ENCODE results near the gene CDK11B.
"Not testable (repeated sequence)": the region's sequence is repeated elsewhere in the genome, so short reads cannot be mapped to it uniquely, and the experiment has no call there.

The CDK11B gene

DNA sequence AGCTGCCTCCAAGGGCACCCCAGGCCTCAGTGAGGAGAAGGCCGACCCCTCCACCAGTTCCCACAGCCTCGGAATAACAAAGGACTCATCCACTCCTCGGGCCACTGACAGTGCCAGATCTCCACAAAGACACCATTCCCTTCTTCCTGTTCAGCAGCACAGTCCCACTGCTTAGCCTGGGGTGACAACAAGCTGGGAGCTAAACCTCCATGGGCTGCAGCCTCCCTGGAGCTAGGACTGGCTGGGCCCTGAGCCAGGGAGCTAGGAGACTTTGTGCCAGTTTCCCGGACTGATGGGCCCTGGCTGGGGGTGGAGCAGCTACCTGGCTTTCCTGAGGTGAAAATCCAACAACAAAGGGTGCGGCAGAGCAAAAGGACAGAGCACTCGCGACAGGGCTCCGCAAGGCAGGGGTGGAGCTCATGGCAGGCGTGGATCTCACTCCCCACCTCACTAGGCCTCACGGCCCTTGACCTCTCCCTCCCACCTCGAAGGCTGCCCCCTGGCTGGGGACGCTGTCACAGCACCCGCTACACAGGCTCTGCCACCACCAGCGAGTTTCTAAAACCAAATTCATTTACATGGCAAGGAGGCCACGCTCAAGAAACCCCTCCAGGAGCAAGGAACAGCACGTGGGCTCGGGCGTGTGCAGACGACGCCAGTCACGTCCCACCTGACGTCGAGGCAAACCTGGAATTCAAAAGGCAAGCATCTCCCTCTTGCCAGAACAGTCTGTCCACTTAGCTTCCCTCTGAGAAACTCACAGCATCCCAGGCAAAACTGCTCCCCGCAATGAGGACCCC is 20.0 kb upstream of the CDK11B start:
- in situ Hi-C loops (cut with MboI; ENCODE audit: low pct_unique_long_range_greater_than_20kb, low sequenced_read_pairs, unreplicated experiment), result no loop called here
- TF ChIP-seq, protein P1, sequence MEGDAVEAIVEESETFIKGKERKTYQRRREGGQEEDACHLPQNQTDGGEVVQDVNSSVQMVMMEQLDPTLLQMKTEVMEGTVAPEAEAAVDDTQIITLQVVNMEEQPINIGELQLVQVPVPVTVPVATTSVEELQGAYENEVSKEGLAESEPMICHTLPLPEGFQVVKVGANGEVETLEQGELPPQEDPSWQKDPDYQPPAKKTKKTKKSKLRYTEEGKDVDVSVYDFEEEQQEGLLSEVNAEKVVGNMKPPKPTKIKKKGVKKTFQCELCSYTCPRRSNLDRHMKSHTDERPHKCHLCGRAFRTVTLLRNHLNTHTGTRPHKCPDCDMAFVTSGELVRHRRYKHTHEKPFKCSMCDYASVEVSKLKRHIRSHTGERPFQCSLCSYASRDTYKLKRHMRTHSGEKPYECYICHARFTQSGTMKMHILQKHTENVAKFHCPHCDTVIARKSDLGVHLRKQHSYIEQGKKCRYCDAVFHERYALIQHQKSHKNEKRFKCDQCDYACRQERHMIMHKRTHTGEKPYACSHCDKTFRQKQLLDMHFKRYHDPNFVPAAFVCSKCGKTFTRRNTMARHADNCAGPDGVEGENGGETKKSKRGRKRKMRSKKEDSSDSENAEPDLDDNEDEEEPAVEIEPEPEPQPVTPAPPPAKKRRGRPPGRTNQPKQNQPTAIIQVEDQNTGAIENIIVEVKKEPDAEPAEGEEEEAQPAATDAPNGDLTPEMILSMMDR (IDR thresholded peaks at IDR 0.05; ENCODE audit: extremely low read depth, insufficient read depth, missing control alignments), result peak; percentile 73
- peak; percentile 62 for DNase-seq (ENCODE audit: low spot score)

DNA sequence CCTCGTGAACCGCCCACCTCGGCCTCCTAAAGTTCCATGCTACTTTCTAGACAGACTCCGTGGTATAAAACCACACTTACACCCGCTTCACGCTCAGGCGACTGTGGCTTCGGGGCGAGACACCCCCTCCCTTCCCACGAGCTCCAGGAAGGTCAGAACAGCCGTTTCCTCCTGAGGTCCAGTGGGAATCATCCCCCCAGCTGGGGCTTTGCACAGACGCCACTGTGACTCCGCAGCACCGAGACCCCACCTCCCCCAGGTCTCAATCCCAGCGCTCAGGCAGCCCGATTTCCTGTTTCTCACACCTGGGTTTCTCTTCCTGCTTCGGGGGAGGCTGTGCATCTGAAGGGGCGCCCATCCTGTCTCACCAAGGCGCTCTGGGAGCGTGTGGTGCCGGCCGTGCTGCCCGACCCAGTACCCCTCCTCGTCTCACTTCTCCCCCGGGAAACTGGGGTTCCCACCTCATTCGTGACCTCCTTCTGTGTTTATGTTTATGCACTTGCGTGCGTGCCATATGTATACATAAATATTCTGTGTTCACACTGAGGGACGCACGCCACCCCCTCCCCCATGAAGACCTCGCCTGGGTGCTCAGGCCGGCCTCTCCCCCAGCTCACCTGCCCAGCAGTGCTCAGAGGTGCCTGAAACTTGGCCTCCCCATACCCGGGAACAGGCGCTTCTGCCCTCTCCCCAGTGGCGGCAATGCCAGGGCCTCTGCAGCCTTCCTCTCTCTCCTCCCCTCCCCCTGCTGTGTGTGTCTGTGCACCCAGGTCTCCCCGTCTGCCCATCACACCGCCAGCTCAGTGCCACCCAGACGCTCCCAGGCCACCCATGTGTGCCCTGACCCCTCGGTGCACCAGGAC is 19.1 kb upstream of the CDK11B start:
- in situ Hi-C loops (cut with MboI; ENCODE audit: low pct_unique_long_range_greater_than_20kb, low sequenced_read_pairs, unreplicated experiment), result no loop called here
- DNase-seq (ENCODE audit: low spot score), result peak; percentile 85
- TF ChIP-seq, protein P1 (IDR thresholded peaks at IDR 0.05; ENCODE audit: extremely low read depth, insufficient read depth, missing control alignments), result no peak

DNA sequence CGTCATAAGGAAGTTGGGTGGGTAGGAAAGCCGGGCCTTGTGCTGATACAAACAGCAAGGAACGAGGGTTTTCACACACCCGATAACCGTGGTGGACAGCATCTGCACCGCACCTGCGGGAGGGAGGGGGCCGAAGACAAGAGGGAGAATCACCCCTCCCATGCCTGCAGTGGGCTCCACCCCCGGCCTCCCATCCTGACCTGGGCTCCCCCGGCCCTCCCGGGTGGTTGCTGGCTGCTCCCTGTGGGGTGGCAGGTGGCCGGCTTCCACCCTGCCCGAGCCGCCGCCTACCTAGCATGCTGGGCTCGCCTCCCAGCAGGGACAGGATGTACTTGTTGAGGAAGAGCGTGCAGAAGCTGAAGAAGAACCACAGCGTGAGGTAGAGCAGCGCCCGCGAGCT is 17.3 kb upstream of the CDK11B start:
- DNase-seq (ENCODE audit: low spot score); in situ Hi-C loops (cut with MboI; ENCODE audit: low pct_unique_long_range_greater_than_20kb, low sequenced_read_pairs, unreplicated experiment): not testable (repeated sequence)

DNA sequence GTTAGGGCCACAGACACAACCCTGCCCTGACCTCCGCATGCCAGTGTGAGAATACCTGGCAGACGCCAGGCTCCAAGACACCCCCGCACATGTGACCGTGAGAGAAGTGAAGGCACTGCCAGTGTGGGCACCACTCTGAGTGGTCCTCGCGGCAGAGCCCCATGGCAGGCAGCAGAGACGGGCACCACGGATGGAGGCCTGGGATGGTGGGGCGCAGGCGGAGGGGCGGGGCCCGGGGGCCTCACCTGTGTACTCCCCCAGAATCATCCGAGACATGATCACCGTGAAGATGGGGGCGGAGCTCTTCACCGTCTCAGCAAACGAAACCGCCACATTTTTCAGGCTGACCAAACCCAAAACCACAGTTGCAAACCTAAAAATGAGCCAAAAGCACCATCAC is 16.4 kb upstream of the CDK11B start:
- DNase-seq (ENCODE audit: low spot score); in situ Hi-C loops (cut with MboI; ENCODE audit: low pct_unique_long_range_greater_than_20kb, low sequenced_read_pairs, unreplicated experiment): not testable (repeated sequence)

DNA sequence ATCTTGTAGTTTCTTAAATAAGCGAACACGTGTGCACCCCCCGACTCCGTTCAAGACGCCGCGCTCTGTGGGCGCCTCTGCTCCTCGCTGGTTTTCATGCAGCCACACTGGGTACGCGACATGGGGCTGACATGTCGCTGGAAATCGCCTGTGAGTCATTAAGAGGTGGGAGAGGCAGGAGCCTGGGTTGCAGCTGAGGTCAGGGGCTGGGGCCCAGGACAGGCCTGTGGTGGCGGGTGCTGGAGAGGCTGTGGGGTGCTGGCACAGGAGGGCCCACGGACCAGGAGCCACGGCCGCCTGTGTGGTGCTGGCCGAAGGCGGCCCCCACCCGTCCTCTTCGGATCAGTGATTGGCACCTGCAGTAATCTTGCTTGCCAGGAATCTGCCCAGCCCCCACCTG is 16.0 kb upstream of the CDK11B start:
- in situ Hi-C loops (cut with MboI; ENCODE audit: low pct_unique_long_range_greater_than_20kb, low sequenced_read_pairs, unreplicated experiment); DNase-seq (ENCODE audit: low spot score): not testable (repeated sequence)

DNA sequence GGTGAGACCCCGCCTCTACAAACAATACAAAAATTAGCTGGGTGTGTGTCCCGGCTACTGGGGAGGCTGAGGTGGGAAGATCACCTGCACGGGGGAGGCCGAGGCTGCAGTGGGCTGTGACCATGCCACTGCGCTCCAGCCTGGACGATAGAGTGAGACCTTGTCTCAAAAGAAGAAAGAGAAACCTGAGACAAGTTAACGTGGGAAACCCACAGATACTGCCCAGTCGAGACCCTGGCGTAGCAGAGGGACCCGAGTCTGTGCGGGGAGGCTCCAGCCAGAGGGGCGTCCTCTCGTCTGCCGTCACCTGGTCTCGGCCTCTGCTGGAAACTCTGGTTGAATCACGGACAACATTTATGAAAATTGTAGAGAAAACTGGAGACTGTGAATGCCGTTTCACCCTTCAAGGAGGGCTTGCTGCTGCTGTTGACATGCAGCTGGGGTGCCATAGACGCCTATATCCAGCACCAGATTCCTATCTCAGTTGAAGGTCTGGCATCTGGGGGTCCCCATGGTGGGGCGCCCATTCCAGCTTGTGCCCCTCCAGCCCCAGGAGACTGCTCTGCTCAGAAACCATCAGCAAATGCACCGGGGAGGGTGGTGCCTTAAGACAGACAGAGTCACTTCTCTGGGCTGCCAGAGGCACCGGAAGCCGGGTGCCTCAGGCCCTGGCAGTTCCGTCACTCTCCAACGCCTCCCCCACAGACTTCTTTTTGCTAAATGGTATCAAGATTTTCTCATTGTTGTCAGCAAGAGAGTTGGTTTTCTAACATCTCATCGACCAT is 13.6 kb upstream of the CDK11B start:
- in situ Hi-C loops (cut with MboI; ENCODE audit: low pct_unique_long_range_greater_than_20kb, low sequenced_read_pairs, unreplicated experiment), result no loop called here
- DNase-seq (ENCODE audit: low spot score), result peak; percentile 12
- TF ChIP-seq, protein P1 (IDR thresholded peaks at IDR 0.05; ENCODE audit: extremely low read depth, insufficient read depth, missing control alignments), result no peak

DNA sequence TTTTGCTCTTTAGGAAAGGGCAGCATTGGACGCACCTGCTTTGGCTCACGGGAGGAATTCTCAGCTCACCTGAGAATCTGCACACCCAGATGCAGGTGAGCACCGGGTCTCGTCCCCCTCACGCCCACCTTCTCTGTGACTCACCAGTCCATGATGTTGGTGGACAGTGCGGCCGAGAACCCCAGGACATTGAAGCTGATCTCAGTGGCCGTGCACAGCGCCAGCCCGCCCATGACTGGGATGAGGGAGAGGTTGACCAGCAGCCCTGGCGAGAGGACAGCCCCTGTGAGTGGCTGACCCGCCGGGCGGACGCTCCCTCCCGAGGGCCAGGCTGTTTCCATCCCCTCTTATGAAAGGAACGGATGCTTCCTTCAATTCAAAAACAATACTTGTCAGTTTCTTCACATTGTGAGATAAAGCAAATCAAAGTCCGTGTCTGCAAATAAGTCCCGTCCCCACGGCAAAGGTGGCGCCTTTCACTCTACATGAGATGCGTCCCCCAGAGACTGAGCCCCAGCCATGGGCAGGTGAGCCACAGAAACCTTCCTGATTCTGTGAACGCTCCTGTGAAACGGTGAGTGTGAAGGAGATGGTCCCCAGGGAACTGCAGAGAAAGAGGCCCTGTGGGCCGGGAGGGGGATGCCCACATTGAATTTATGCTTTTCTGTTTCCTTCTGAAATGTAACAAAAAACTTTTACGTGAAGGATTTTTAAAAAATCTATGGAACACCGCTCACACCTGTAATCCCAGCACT is 12.7 kb upstream of the CDK11B start:
- TF ChIP-seq, protein P1 (IDR thresholded peaks at IDR 0.05; ENCODE audit: extremely low read depth, insufficient read depth, missing control alignments), result no peak
- in situ Hi-C loops (cut with MboI; ENCODE audit: low pct_unique_long_range_greater_than_20kb, low sequenced_read_pairs, unreplicated experiment), result no loop called here
- no peak for DNase-seq (ENCODE audit: low spot score)
